Keratinocyte (primary cell): ENCODE data around the gene SHKBP1. TPM values are rescaled to one million over a fixed set of nuclear protein-coding genes. Genes with fewer than 3 reads are reported as not detected.

Source experiments
- DNase-seq: peaks from one replicate; pipeline ENCODE4 v3.0.0-alpha.2; 2011; ENCODE audit warnings: low read depth, missing footprints, low spot score
- FAIRE-seq: peaks from 2 replicates; lab custom pipeline; 2011; peaks lifted over from hg19 to GRCh38; lab: Jason Lieb, UNC
- H2AFZ ChIP-seq: 2 replicates; pipeline ENCODE4 v1.6.0; 2012; ENCODE audit warnings: low read length, control low read depth, inconsistent platforms; ENCODE audit not compliant: control insufficient read depth
- H3K27ac ChIP-seq: 2 replicates; pipeline ENCODE4 v1.5.1; 2011; ENCODE audit warnings: low read length; ENCODE audit not compliant: control insufficient read depth, insufficient read depth
- H3K27me3 ChIP-seq: 3 replicates; pipeline ENCODE4 v1.6.0; 2011; ENCODE audit warnings: low read length; ENCODE audit not compliant: control insufficient read depth, insufficient read depth; ENCODE audit errors: extremely low read depth
- H3K36me3 ChIP-seq, 2 experiments: 2 replicates in 1 of 2; 3 replicates in 1 of 2; pipeline ENCODE4 v1.5.1; 2011; ENCODE audit warnings: low read length in 2 of 2, mild to moderate bottlenecking in 1 of 2; ENCODE audit not compliant: control insufficient read depth in 2 of 2, insufficient read depth in 2 of 2; ENCODE audit errors: extremely low read depth in 1 of 2
- H3K4me1 ChIP-seq: 3 replicates; pipeline ENCODE4 v1.5.1; 2011; ENCODE audit warnings: low read length; ENCODE audit not compliant: control insufficient read depth, insufficient read depth; ENCODE audit errors: extremely low read depth
- H3K4me2 ChIP-seq: 3 replicates; pipeline ENCODE4 v1.6.0; 2011; ENCODE audit warnings: low read depth, low read length; ENCODE audit not compliant: control insufficient read depth, insufficient read depth; ENCODE audit errors: extremely low read depth
- H3K4me3 ChIP-seq, 3 experiments: fragments of 200-600 bp in 1 of 3; sonication (generic) in 1 of 3; 2 replicates in 2 of 3; 3 replicates in 1 of 3; pipeline ENCODE4 v1.5.1; 2011 to 2016; ENCODE audit warnings: low read length in 3 of 3, mild to moderate bottlenecking in 3 of 3, control low read depth in 2 of 3, inconsistent platforms in 1 of 3, low read depth in 1 of 3, mixed read lengths in 1 of 3, mixed run types in 1 of 3, moderate library complexity in 1 of 3; ENCODE audit not compliant: control insufficient read depth in 2 of 3, insufficient read depth in 2 of 3; ENCODE audit errors: extremely low read depth in 1 of 3
- H3K79me2 ChIP-seq: 2 replicates; pipeline ENCODE4 v1.6.0; 2012; ENCODE audit warnings: low read length; ENCODE audit not compliant: control insufficient read depth, insufficient read depth
- H3K9ac ChIP-seq: 3 replicates; pipeline ENCODE4 v1.6.0; 2011; ENCODE audit warnings: low read length; ENCODE audit not compliant: control insufficient read depth, insufficient read depth; ENCODE audit errors: extremely low read depth
- H3K9me1 ChIP-seq: 3 replicates; pipeline ENCODE4 v1.6.0; 2011; ENCODE audit warnings: low read length; ENCODE audit not compliant: control insufficient read depth, insufficient read depth; ENCODE audit errors: extremely low read depth
- H3K9me3 ChIP-seq: 2 replicates; pipeline ENCODE4 v1.5.1; 2012; ENCODE audit warnings: low read depth, low read length; ENCODE audit not compliant: control insufficient read depth
- H4K20me1 ChIP-seq: 3 replicates; pipeline ENCODE4 v1.6.0; 2011; ENCODE audit warnings: low read length; ENCODE audit not compliant: control insufficient read depth, insufficient read depth; ENCODE audit errors: extremely low read depth
- EZH2 ChIP-seq: IDR thresholded peaks from one replicate; pipeline ENCODE4 v1.6.1; 2012; ENCODE audit warnings: inconsistent platforms, mild to moderate bottlenecking, low read length, moderate library complexity
- dilution Hi-C: fragments of 300-500 bp; cut with MboI; formaldehyde crosslinking; loops from one replicate; pipeline ENCODE4 v1.7.0; 2020; ENCODE audit warnings: low sequenced_read_pairs; ENCODE audit not compliant: extremely low pct_ligation_motif_present
- polyA plus RNA-seq, 5 experiments: library from polyadenylated mRNA; depleted of rRNA in 3 of 5; stranded (reverse) in 3 of 5; stranded (forward) in 1 of 5; unstranded in 1 of 5; fragments of >200 nt; gene quantifications; 1 replicate in 1 of 5; 2 replicates in 3 of 5; 3 replicates in 1 of 5; pipeline versions ENCODE4 v1.2.1 to v1.2.3, GENCODE V29; 2011 to 2012; ENCODE audit warnings: missing spikeins in 2 of 5, low read depth in 1 of 5, low replicate concordance in 1 of 5
- TF ChIP-seq, protein P1 (sequence below), 3 experiments: IDR thresholded peaks in 1 of 3; conservative IDR thresholded peaks in 1 of 3; optimal IDR thresholded peaks in 1 of 3; 2 replicates in 2 of 3; 3 replicates in 1 of 3; pipeline versions ENCODE3 to v1.5.1; 2011; ENCODE audit warnings: low read length in 3 of 3, mild to moderate bottlenecking in 3 of 3, moderate library complexity in 2 of 3, control low read depth in 1 of 3, inconsistent platforms in 1 of 3; ENCODE audit not compliant: insufficient read depth in 2 of 3; ENCODE audit errors: extremely low read depth in 1 of 3

Gene SHKBP1
- polyA plus RNA-seq, 1 donor (not counting 4 experiments of a cell fraction or from before 2014, with no cell fraction given), result 20.2 TPM

DNA sequence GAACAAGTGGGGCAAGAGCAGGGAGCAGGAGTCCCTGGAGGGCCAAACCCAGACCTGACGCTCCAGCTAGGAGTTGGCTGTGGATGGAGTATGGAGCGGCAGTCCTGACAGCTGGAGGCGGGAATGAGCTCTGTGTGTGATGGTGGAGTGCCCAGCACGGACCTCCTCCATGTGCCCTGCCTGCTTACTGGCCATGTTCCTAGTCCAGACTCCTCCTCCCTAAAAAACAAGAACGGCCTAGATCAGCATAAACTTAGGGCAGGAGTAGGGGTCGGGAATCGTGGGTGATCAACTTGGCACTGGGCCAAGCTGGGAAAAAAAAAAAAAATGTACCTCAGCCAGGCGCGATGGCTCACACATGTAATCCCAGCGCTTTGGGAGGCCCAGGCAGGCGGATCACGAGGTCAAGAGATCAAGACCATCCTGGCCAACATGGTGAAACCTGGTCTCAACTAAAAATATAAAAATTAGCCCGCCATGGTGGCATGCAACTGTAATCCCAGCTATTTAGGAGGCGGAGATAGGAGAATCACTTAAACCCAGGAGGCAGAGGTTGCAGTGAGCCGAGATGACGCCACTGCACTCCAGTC lies 54.0 kb downstream of the SHKBP1 start:
- no peaks in the 10 kb centered on the region for H3K9me3 ChIP-seq
- peaks cover 3% of the 10 kb centered on the region for H3K9me1 ChIP-seq
- FAIRE-seq (no peak), DNase-seq (no peak)
- H3K79me2 ChIP-seq, result no peaks in the 10 kb centered on the region
- no peaks in the 10 kb centered on the region for H4K20me1 ChIP-seq
- H3K9ac ChIP-seq, result no peak overlapping the region
- H3K27ac ChIP-seq, result no peak overlapping the region
- TF ChIP-seq, protein P1, sequence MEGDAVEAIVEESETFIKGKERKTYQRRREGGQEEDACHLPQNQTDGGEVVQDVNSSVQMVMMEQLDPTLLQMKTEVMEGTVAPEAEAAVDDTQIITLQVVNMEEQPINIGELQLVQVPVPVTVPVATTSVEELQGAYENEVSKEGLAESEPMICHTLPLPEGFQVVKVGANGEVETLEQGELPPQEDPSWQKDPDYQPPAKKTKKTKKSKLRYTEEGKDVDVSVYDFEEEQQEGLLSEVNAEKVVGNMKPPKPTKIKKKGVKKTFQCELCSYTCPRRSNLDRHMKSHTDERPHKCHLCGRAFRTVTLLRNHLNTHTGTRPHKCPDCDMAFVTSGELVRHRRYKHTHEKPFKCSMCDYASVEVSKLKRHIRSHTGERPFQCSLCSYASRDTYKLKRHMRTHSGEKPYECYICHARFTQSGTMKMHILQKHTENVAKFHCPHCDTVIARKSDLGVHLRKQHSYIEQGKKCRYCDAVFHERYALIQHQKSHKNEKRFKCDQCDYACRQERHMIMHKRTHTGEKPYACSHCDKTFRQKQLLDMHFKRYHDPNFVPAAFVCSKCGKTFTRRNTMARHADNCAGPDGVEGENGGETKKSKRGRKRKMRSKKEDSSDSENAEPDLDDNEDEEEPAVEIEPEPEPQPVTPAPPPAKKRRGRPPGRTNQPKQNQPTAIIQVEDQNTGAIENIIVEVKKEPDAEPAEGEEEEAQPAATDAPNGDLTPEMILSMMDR (optimal IDR thresholded peaks at IDR 0.05 in 1 of 3, IDR thresholded peaks at IDR 0.05 in 1 of 3, conservative IDR thresholded peaks at IDR 0.05 in 1 of 3; ENCODE audit: extremely low read depth in 1 of 3, insufficient read depth in 2 of 3, low read length in 3 of 3), result no peak
- no peak for TF ChIP-seq EZH2
- H3K4me3 ChIP-seq, result no peak overlapping the region
- dilution Hi-C loops, result no loop called here
- no peak overlapping the region for H3K4me2 ChIP-seq
- H2AFZ ChIP-seq, result no peak overlapping the region
- peaks cover 13% of the 10 kb centered on the region for H3K4me1 ChIP-seq
- no peaks in the 10 kb centered on the region for H3K27me3 ChIP-seq
- peaks cover 19 to 21% of the 10 kb centered on the region in 2 experiments for H3K36me3 ChIP-seq

DNA sequence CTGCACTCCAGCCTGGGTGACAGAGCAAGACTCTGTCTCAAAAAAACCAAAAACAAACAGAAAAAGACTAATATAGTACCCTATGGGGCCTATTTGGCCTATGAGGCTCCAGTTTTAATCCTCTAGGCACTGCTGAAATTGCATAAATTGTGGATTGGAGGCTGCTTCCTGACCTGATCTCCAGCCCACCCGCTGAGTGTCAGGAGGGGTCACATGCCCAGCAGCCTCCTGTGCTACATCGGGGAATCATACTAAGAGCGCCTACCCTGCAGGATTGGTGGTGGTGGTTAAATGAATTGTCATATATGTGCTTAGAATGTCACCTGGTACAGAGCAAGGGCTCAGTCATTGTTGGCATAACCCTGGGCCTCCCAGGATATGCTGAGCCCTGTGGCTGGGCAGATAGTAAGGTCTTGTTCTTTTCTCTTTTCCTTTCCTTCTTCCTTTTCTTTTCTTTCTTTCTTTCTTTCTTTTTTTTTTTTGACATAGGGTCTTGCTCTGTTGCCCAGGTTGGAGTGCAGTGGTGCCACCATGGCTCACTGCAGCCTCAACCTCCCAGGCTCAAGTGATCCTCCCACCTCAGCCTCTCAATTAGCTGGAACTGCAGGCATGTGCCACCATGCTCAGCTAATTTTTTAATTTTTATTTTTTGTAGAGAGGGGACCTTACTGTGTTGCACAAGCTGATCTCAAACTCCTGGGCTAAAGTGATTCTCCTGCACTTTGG lies 55.8 kb downstream of the SHKBP1 start:
- Histone ChIP-seq H3K4me1 (peaks cover 13% of the 10 kb centered on the region), H3K4me3 (no peak overlapping the region), H3K79me2 (no peaks in the 10 kb centered on the region), H3K9ac (no peak overlapping the region), H4K20me1 (no peaks in the 10 kb centered on the region), H3K4me2 (no peak overlapping the region), H3K9me3 (no peaks in the 10 kb centered on the region), H3K27ac (no peak overlapping the region), H3K27me3 (no peaks in the 10 kb centered on the region), H3K36me3 (peaks cover 5 to 13% of the 10 kb centered on the region in 2 experiments), H3K9me1 (peaks cover 3% of the 10 kb centered on the region), H2AFZ (no peak overlapping the region)
- TF ChIP-seq, protein P1 (optimal IDR thresholded peaks at IDR 0.05 in 1 of 3, IDR thresholded peaks at IDR 0.05 in 1 of 3, conservative IDR thresholded peaks at IDR 0.05 in 1 of 3; ENCODE audit: extremely low read depth in 1 of 3, insufficient read depth in 2 of 3, low read length in 3 of 3), result no peak
- DNase-seq (no peak), FAIRE-seq (no peak)
- dilution Hi-C loops, result no loop called here
